GM21576 (cell line): ENCODE results near the gene CDK7.
"Not testable (repeated sequence)": the region's sequence is repeated elsewhere in the genome, so short reads cannot be mapped to it uniquely, and the experiment has no call there.

Experiments
- ATAC-seq: cut with Tn5 transposase; IDR thresholded peaks from one replicate; pipeline ENCODE4 v1.9.1; 2021; ENCODE audit warnings: mild to moderate bottlenecking, moderate library complexity; ENCODE audit not compliant: unreplicated experiment

CDK7 gene

DNA sequence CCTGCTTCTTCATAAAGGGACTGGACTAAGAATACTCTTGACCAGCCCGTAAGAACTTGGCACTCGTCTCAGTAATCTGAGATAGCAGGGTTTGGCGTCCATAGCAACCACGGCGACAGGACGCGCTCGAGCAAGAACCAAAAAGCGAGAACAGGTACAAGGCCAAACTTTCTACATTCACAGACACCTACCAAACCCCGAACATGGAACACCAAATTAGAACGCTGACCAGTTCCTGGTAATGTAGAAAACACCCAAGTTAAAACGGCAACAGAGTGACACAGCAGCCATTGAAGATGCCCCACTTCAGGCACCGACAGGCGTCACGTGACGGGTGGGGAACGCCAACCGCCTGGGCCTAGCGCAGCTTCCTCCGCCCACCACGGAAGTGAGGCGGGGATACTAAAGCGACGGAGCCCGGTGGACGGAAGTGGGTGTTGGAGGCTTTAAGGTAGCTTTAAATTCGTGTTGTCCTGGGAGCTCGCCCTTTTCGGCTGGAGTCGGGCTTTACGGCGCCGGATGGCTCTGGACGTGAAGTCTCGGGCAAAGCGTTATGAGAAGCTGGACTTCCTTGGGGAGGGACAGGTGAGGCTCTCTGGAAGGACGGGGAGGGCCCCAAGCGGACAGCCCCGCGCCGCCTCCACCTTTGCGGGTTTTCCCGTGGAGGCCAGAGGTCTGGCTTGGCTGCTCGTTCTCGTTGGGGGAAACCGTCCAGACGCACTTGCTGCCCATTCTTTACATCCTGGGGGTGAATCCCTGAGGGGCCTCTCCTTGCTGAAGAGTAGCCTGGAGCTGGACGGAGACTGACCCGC, at the start of gene CDK7:
Gene CDK7 (plus strand): TSS at position 430 of the 812 bp plus-strand sequence. CDS start 90 bp downstream, at position 520.
- ATAC-seq, result peak; percentile 97

DNA sequence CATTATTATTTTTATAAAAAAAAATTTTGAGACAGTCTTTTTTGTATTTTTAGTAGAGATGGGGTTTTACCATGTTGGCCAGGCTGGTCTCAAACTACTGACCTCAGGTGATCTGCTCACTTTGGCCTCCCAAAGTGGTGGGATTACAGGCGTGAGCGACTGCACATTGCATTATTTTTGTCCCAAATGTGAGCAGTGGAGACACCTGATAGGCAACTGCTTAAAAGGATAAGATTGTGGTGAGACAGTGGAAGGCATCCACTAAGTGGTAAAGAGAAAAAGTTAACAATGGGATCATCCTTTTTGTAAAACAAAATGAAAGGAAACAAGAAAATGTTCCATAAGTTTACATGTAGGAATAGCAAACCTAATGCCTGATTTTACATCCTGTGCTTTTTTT, 47.3 kb upstream of the CDK7 start:
- ATAC-seq, result no peak

GRCh38 chr5:69188811-69189161, 45.9 kb upstream of the CDK7 start:
- ATAC-seq, result no peak

- ATAC-seq, result peak; percentile 93
Observed at GRCh38 chr5:69189162-69190086, 45.3 kb upstream of the CDK7 start, which contains the start of gene CENPH. Gene CENPH (plus strand): TSS chr5:69189583. CDS start chr5:69189635, 52 bp downstream.

GRCh38 chr5:69202497-69202896, 32.2 kb upstream of the CDK7 start:
- no peak for ATAC-seq

GRCh38 chr5:69206528-69207190, 28.0 kb upstream of the CDK7 start:
- no peak for ATAC-seq

DNA sequence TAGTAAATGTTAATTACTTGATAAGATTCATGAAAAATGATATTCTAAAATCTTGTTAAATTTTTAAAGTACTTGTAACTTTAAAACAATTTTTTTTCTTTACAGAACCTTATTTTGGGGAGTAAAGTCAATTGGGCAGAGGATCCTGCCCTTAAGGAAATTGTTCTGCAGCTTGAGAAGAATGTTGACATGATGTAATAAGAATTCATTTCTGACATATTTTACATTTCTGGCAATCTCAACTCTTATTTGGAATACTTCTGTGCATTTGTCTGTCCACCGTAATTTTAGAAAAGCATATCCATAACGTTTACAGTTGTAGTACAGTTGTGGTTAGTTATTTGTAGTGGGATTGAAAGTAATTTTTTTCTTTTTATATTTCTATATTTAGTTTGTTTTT, 25.1 kb upstream of the CDK7 start:
- ATAC-seq, result no peak

- ATAC-seq, result no peak
Observed at GRCh38 chr5:69211200-69211599, 23.5 kb upstream of the CDK7 start.

GRCh38 chr5:69212022-69212421, 22.7 kb upstream of the CDK7 start:
- ATAC-seq, result peak; percentile 56

DNA sequence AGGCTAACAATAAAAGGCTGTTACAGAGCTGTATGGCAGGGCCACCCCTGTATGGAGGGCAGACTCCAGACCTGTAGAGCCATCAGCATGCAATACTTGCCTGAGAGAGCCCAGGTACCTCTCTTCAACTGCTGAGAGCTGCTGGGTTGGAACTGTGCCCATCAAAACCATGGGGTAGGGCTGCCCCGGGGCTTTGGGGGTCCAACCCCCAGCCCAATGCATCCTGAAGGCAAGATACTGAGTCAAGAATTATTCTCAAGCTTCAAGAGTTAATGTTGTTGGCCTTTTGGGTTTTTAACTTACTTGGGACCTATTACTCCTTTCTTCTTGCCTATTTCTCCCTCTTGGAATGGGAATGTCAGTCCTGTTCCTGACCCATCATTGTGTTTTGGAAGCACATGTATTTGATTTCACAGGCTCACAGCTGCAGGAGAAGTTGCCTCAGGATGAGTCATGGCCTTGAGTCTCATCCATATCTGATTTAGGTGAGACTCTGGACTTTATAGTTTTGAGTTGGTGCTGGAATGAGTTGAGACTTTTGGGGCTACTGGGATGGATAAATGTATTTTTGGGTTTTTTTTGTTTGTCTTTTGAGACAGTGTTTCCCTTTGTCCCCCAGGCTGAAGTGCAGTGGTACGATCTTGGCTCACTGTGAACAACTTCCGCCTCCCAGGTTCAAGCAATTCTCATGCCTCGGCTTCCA, 21.0 kb upstream of the CDK7 start:
- ATAC-seq, result no peak

DNA sequence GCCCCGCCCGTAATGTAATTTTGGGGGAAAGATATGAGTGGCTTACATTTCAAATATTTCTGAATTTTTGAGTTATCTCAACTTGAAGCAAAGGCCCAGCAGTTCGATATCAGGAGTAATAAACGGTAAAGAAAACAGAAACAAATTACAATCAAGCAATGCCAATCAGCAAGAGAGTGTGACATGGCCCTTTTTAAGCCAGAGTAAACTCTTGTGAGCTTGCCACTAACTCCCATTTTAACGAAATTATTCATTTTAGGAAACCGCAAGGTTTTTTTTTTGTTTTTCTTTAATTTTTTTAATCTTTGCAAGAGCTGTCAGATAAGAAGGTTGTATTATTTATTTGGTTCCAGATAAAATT, 17.6 kb upstream of the CDK7 start:
- ATAC-seq, result no peak

GRCh38 chr5:69217548-69218526, 16.8 kb upstream of the CDK7 start:
- peak; percentile 91 for ATAC-seq

DNA sequence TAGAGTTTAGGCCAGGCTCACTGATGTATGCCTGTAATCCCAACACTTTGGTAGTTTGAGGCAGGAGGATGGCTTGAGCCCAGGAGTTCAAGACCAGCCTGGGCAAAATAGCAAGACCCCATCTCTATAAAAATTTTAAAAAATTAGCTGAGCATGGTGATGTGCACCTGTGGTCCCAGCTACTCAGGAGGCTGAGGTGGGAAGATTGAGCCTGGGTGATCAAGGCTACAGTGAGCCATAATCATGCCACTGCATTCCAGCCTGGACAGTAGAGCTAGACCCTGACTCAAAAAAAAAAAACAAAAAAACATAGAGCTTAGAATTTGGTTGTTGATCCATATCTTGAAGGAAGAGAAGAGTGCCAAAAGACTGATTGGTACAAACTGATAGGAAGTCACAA, 14.7 kb upstream of the CDK7 start:
- no peak for ATAC-seq

DNA sequence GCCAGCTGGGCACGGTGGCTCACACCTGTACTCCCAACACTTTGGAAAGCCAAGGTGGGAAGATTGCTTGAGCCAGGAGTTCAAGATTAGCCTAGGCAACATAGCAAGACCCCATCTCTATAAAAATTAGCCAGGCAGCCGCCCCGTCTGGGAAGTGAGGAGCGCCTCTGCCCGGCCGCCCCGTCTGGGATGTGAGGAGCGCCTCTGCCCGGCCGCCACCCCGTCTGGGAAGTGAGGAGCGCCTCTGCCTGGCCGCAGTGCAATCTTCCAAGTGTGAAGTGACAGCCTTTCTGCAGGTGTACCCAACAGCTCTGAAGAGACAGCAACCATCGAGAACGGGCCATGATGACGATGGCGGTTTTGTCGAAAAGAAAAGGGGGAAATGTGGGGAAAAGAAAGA, 14.3 kb upstream of the CDK7 start:
- ATAC-seq, result not testable (repeated sequence)

- ATAC-seq, result not testable (repeated sequence)
Observed at GRCh38 chr5:69220833-69221232, 13.9 kb upstream of the CDK7 start.

GRCh38 chr5:69224520-69224919, 10.2 kb upstream of the CDK7 start:
- no peak for ATAC-seq

DNA sequence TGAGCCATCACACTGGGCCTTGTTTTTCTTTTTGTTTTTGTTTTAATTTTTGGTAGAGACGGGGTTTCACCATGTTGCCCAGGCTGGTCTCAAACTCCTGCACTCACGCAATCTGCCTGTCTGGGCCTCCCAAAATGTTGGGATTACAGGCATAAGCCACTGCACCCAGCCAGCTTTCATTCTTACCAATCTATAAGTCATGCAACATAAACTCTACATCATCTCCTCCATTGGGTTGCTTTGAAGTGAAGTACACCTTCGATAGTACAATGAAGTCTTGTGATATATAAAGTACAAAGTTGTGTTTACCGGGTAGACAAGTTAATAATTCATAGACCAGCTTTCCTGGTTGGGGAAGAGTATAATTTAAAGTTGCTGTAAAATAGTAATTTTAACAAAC, 8.8 kb upstream of the CDK7 start:
- no peak for ATAC-seq

GRCh38 chr5:69230181-69230580, 4.5 kb upstream of the CDK7 start:
- ATAC-seq, result no peak

DNA sequence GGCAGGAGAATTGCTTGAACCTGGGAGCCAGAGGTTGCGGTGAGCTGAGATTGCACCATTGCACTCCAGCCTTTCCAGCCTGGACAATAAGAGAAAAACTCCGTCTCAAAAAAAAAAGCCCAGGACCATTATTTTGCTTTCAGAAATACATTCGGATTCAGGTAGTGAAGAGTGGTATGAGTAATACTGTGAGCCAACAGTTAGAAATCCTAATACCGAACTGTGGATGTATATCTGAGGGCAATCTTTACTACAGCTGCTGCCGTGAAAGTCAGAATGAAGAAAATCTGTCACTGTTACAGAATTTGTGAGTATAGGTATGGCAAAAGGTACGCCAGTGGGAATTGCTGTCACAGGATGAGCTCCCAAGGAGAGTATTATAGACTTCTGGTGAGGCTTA, 3.4 kb upstream of the CDK7 start:
- no peak for ATAC-seq

DNA sequence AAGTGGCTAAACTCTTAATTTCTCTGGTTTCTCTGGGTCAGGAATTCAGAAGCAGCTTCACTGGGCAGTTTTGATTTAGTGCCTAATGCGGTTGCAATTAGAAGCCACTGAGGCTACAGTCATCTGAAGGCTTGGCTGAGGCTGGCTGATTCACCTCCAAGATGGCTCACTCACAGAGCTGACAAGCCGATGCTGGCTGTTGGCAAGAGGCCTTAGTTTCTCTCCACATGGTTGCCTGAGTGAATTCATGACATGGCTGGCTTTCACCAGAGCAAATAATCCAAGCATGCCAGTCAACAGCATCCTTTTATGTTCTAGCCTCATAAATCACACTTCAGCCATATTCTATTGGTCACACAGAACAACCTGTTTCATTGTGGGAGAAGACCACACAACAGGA, 2.8 kb upstream of the CDK7 start:
- ATAC-seq, result no peak
